Left ventricle myocardium inferior (tissue), 1 donor: ENCODE results near the gene SYCP3. TPM values are rescaled to one million over a fixed set of nuclear protein-coding genes. Genes with fewer than 3 reads are reported as not detected.

Experiments used
- DNase-seq: peaks from one replicate; pipeline ENCODE4 v3.0.0-alpha.2; 2020
- H3K27ac ChIP-seq: fragments of 200-600 bp; replicated peaks from 2 replicates; pipeline ENCODE4 v1.8.0; 2021
- H3K27me3 ChIP-seq: fragments of 200-600 bp; 2 replicates; pipeline ENCODE4 v1.8.0; 2021; ENCODE audit warnings: low read depth
- H3K36me3 ChIP-seq: fragments of 200-600 bp; 2 replicates; pipeline ENCODE4 v1.8.0; 2021
- H3K4me1 ChIP-seq: fragments of 200-600 bp; 2 replicates; pipeline ENCODE4 v1.8.0; 2021
- H3K4me3 ChIP-seq: fragments of 200-600 bp; 2 replicates; pipeline ENCODE4 v1.8.0; 2021; ENCODE audit warnings: mild to moderate bottlenecking, moderate library complexity
- H3K9me3 ChIP-seq: fragments of 200-600 bp; replicated peaks from 2 replicates; pipeline ENCODE4 v1.8.0; 2021
- CTCF ChIP-seq: fragments of 200-600 bp; IDR thresholded peaks from 2 replicates; pipeline ENCODE4 v1.8.0; 2021; ENCODE audit warnings: antibody characterized with exemption, mild to moderate bottlenecking, borderline replicate concordance
- intact Hi-C: fragments of 100-400 bp; cut with micrococcal nuclease; formaldehyde crosslinking; loops from one replicate; pipeline ENCODE4 v1.11.0; 2022
- total RNA-seq: library from RNA; stranded (reverse); fragmentation: NEBNext Ultra II Directional; extraction: Animal tissue kit (Norgen Biotek cat#: 25700); gene quantifications from one replicate; pipeline ENCODE4 v1.2.1, GENCODE V29; 2021
- donor health status: DM: no; HTN: yes; CAD: no; lungs with severe emphysema.

SYCP3 gene
- total RNA-seq, 1 donor from 2014 or later: not detected

GRCh38 chr12:101782273-101782731, 43.0 kb upstream of the SYCP3 start:
- Histone ChIP-seq H3K27ac (no peak overlapping the region), H3K9me3 (no peaks in the 10 kb centered on the region), H3K27me3 (no peaks in the 10 kb centered on the region), H3K4me3 (no peak overlapping the region), H3K4me1 (peaks cover 29% of the 10 kb centered on the region), H3K36me3 (peaks cover 30% of the 10 kb centered on the region)
- no peak for DNase-seq
- no peak for TF ChIP-seq CTCF
- intact Hi-C loops: no loop called here

GRCh38 chr12:101781834-101782233, 42.6 kb upstream of the SYCP3 start:
- Histone ChIP-seq H3K27ac (no peak overlapping the region), H3K4me3 (no peak overlapping the region), H3K27me3 (no peaks in the 10 kb centered on the region), H3K4me1 (peaks cover 32% of the 10 kb centered on the region), H3K9me3 (no peaks in the 10 kb centered on the region), H3K36me3 (peaks cover 29% of the 10 kb centered on the region)
- DNase-seq: no peak
- TF ChIP-seq CTCF: no peak
- intact Hi-C loops: no loop called here

- peaks cover 24% of the 10 kb centered on the region for H3K36me3 ChIP-seq
- intact Hi-C loops: no loop called here
- no peaks in the 10 kb centered on the region for H3K9me3 ChIP-seq
These were observed 41.3 kb upstream of the SYCP3 start for GRCh38 chr12:101780599-101780998.

GRCh38 chr12:101779626-101780025, 40.4 kb upstream of the SYCP3 start:
- Histone ChIP-seq H3K4me3 (no peak overlapping the region), H3K27ac (no peak overlapping the region), H3K9me3 (no peaks in the 10 kb centered on the region), H3K36me3 (peaks cover 16% of the 10 kb centered on the region), H3K4me1 (peaks cover 32% of the 10 kb centered on the region), H3K27me3 (no peaks in the 10 kb centered on the region)
- intact Hi-C loops: no loop called here
- DNase-seq: no peak
- TF ChIP-seq CTCF: no peak

More at GRCh38 chr12:101780599-101780998, 41.3 kb upstream of the SYCP3 start:
- no peak for DNase-seq
- no peaks in the 10 kb centered on the region for H3K27me3 ChIP-seq
- peaks cover 32% of the 10 kb centered on the region for H3K4me1 ChIP-seq
- no peak for TF ChIP-seq CTCF
- no peak overlapping the region for H3K27ac ChIP-seq
- H3K4me3 ChIP-seq: no peak overlapping the region

GRCh38 chr12:101779200-101779599, 39.9 kb upstream of the SYCP3 start:
- peaks cover 12% of the 10 kb centered on the region for H3K36me3 ChIP-seq

More at GRCh38 chr12:101779200-101779599, 39.9 kb upstream of the SYCP3 start:
- Histone ChIP-seq H3K27ac (no peak overlapping the region), H3K4me1 (peaks cover 32% of the 10 kb centered on the region), H3K27me3 (no peaks in the 10 kb centered on the region), H3K4me3 (no peak overlapping the region), H3K9me3 (no peaks in the 10 kb centered on the region)
- no peak for TF ChIP-seq CTCF
- DNase-seq: no peak
- intact Hi-C loops: no loop called here
